SK-MEL-5 (cell line): ENCODE measurements around the gene VAMP1. TPM values are rescaled to one million over a fixed set of nuclear protein-coding genes. Genes with fewer than 3 reads are reported as not detected.
"Not testable (repeated sequence)": the region's sequence is repeated elsewhere in the genome, so short reads cannot be mapped to it uniquely, and the experiment has no call there.

Experiments used
- DNase-seq: peaks from one replicate; pipeline ENCODE4 v3.0.0-alpha.2; 2016; ENCODE audit warnings: low read depth, low spot score
- in situ Hi-C: cut with HindIII; loops from 2 replicates; pipeline ENCODE4 v1.10.0; 2016; ENCODE audit warnings: low sequenced_read_pairs, high pct_unique_total_duplicates, low pct_unique_long_range_greater_than_20kb
- total RNA-seq: library from RNA; depleted of rRNA; stranded (reverse); fragments of >200 nt; shearing (Covaris generic); gene quantifications from 2 replicates; pipeline ENCODE4 v1.2.3, GENCODE V29; 2014

VAMP1 gene
- total RNA-seq, 1 experiment from 2014 or later: 2.7 TPM

- DNase-seq, in situ Hi-C loops: not testable (repeated sequence)
Observed at GRCh38 chr12:6475233-6475975, 4.9 kb upstream of the VAMP1 start.

GRCh38 chr12:6472491-6472890 is 2.0 kb upstream of the VAMP1 start:
- DNase-seq: no peak
- in situ Hi-C loops: no loop called here

DNA sequence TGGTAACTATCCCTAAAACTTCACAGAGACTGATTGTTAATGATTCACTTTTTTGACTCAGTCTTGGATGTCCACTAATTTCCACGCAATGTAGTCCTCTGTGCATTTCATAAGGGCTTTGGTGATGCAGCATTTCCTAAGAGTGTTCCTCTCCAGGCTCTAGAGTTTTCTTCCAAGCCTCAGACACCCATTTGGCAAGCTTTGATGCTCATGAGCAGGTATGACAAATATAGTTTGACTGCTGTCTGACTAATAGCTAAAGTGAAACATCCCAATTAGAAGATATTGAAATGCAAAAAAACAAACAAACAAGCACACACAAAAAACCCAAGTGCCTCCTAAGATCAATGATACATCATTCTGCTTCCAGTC is 1.5 kb upstream of the VAMP1 start:
- no peak for DNase-seq
- in situ Hi-C loops: no loop called here

- in situ Hi-C loops: no loop called here
- no peak for DNase-seq
Observed at GRCh38 chr12:6469609-6470374, 685 bp downstream of the VAMP1 start.

- DNase-seq: no peak
- in situ Hi-C loops: no loop called here
Observed at GRCh38 chr12:6469092-6469491, 1.4 kb downstream of the VAMP1 start.

DNA sequence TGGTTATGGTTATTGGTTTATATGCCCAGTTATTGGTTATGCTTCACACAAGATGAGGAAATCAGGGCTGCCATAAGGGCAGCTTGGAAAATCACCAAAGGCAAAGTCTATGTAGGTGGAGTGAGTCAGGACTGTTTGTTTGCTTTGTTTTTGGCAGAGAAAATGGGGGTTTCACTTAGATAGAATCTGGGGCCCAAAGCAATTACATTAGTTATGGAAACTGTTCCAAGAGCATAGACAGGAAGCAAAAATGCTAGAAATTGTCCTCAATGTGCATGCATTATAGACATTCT is 2.2 kb downstream of the VAMP1 start:
- in situ Hi-C loops: no loop called here
- DNase-seq: no peak

GRCh38 chr12:6467571-6468282 is 2.8 kb downstream of the VAMP1 start:
- in situ Hi-C loops, DNase-seq: not testable (repeated sequence)

- DNase-seq, in situ Hi-C loops: not testable (repeated sequence)
Observed at GRCh38 chr12:6466751-6467150, 3.7 kb downstream of the VAMP1 start.

- in situ Hi-C loops: no loop called here
- DNase-seq: no peak
Observed at GRCh38 chr12:6466184-6466573, 4.3 kb downstream of the VAMP1 start.

GRCh38 chr12:6465467-6466183 is 4.9 kb downstream of the VAMP1 start:
- in situ Hi-C loops: no loop called here

GRCh38 chr12:6464531-6464930 is 5.9 kb downstream of the VAMP1 start:
- in situ Hi-C loops: no loop called here
- DNase-seq: no peak

More at GRCh38 chr12:6465467-6466183, 4.9 kb downstream of the VAMP1 start:
- DNase-seq: peak; percentile 83

- in situ Hi-C loops: no loop called here
- DNase-seq: no peak
Observed at GRCh38 chr12:6463858-6464257, 6.6 kb downstream of the VAMP1 start.

DNA sequence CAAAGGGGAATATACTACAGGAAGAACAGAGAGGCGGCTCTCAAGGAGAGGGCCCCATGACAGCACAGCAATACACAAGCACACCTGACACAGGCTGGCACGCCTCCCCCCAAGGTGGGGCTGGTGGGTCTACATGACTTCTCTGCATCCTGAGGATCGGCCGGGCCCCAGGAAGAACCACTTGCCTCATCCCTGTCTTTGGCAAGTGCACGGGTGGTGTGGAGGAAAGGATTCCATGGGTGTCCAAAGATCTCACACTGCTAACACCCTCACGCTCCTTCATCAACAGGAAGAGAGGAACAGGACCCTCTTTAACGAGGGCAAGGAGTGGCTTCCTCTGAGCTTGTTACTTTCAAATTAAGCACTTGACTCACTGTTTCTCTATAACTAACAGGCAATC is 7.3 kb downstream of the VAMP1 start:
- no peak for DNase-seq
- in situ Hi-C loops: no loop called here

- in situ Hi-C loops: no loop called here
- no peak for DNase-seq
Observed at GRCh38 chr12:6462234-6462995, 8.1 kb downstream of the VAMP1 start.

GRCh38 chr12:6461401-6462233 is 8.9 kb downstream of the VAMP1 start:
- peak; percentile 17 for DNase-seq
- in situ Hi-C loops: no loop called here

- no peak for DNase-seq
- in situ Hi-C loops: no loop called here
Observed at GRCh38 chr12:6460751-6461371, 9.6 kb downstream of the VAMP1 start.
